ENCODE data around the gene ZNF227.

GRCh38 chr19:44277331-44277730, 65.0 kb downstream of the ZNF227 start:
- TF ChIP-seq CTCF (conservative IDR thresholded peaks at IDR 0.05; ENCODE audit: low read depth, low read length) (no peak), EZH2 (IDR thresholded peaks at IDR 0.05; ENCODE audit: borderline replicate concordance, low read depth, low read length, poor library complexity, severe bottlenecking) (no peak)
